BLaER1 treated with 17β-estradiol and CSF1 and Interleukin-3, amounts not matched to agents 10 nM and 100 nM (cell line): ENCODE results near the gene PLS1.

Source experiments
- H3K27ac ChIP-seq, 11 experiments: shearing (Covaris generic); formaldehyde crosslinking; 2 replicates each; pipeline ENCODE4 v1.8.1; 2022
- H3K27me3 ChIP-seq, 11 experiments: shearing (Covaris generic); formaldehyde crosslinking; 2 replicates each; pipeline ENCODE4 v1.8.1; 2022
- H3K36me3 ChIP-seq, 11 experiments: shearing (Covaris generic); formaldehyde crosslinking; 2 replicates each; pipeline ENCODE4 v1.8.1; 2022
- H3K4me1 ChIP-seq, 10 experiments: shearing (Covaris generic); formaldehyde crosslinking; 2 replicates each; pipeline ENCODE4 v1.8.1; 2022
- H3K4me2 ChIP-seq, 11 experiments: shearing (Covaris generic); formaldehyde crosslinking; 2 replicates each; pipeline ENCODE4 v1.8.1; 2022
- H3K4me3 ChIP-seq, 10 experiments: shearing (Covaris generic); formaldehyde crosslinking; 2 replicates each; pipeline ENCODE4 v1.8.1; 2022
- H3K9ac ChIP-seq, 11 experiments: shearing (Covaris generic); formaldehyde crosslinking; 2 replicates each; pipeline ENCODE4 v1.8.1; 2022
- H3K9me3 ChIP-seq, 11 experiments: shearing (Covaris generic); formaldehyde crosslinking; replicated peaks in 1 of 11; 2 replicates each; pipeline ENCODE4 v1.8.1; 2022
- H4K20me1 ChIP-seq, 11 experiments: shearing (Covaris generic); formaldehyde crosslinking; 2 replicates each; pipeline ENCODE4 v1.8.1; 2022
- Cebpa-rat ChIP-seq, 11 experiments: shearing (Covaris generic); IDR thresholded peaks; 2 replicates each; pipeline ENCODE4 v1.8.1; 2022

The PLS1 gene

DNA sequence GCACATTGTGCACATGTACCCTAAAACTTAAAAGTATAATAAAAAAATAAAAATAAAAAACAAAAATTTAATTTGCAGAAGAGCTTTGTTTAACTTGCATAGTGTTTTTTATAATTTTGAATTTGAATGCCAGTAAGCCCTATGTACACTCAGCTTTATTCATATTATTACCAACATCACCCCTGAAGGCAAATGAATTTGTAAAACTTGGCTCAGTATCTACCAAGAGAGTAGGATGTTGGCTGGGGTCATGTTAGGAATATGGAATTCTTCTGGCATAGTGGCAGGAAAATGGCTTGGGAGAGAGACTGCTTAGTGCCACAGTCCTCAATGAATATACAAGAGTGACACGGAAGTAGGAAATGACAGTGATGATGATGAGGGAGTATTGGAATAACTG is 158.3 kb downstream of the PLS1 start:
- Histone ChIP-seq H3K4me1 (no peaks in the 10 kb centered on the region), H3K4me3 (no peak overlapping the region), H3K27me3 (no peaks in the 10 kb centered on the region), H4K20me1 (no peaks in the 10 kb centered on the region), H3K4me2 (no peak overlapping the region), H3K9me3 (peaks cover 0 to 12% (median 10%) of the 10 kb centered on the region in 11 experiments; a peak in 11 of 22 replicates), H3K36me3 (peaks cover 0 to 15% (median 2%) of the 10 kb centered on the region in 11 experiments; a peak in 8 of 22 replicates), H3K9ac (no peak overlapping the region), H3K27ac (no peak overlapping the region)
- TF ChIP-seq Cebpa-rat (IDR thresholded peaks at IDR 0.05), result no peak
